SK-N-SH treated with all-trans-retinoic acid at 6 μM for 48 hours (cell line): ENCODE data around the gene RFC5.

Experiments
- ATAC-seq: fragments of 200-7000 bp; cut with Tn5 transposase; 3 replicates; pipeline ENCODE4 v1.9.1; 2020; ENCODE audit warnings: mild to moderate bottlenecking, moderate library complexity
- BACH2 ChIP-seq: fragments of 250-450 bp; sonication (Bioruptor Pico); IDR thresholded peaks from 2 replicates; pipeline ENCODE4 v1.9.0; 2021; ENCODE audit warnings: mild to moderate bottlenecking, borderline replicate concordance
- ESRRG ChIP-seq: fragments of 250-450 bp; sonication (Bioruptor Pico); IDR thresholded peaks from 2 replicates; pipeline ENCODE4 v1.6.1; 2021; ENCODE audit warnings: mild to moderate bottlenecking
- ISL1 ChIP-seq: fragments of 250-450 bp; sonication (Bioruptor Pico); IDR thresholded peaks from 2 replicates; pipeline ENCODE4 v2.1.2; 2022; ENCODE audit warnings: mild to moderate bottlenecking, moderate library complexity
- OSR1 ChIP-seq: fragments of 250-450 bp; sonication (Bioruptor Pico); IDR thresholded peaks from 2 replicates; pipeline ENCODE4 v1.8.0; 2022; ENCODE audit warnings: moderate library complexity, mild to moderate bottlenecking, inconsistent platforms
- PPARA ChIP-seq: fragments of 250-450 bp; sonication (Bioruptor Pico); IDR thresholded peaks from 2 replicates; pipeline ENCODE4 v1.5.0; 2020; ENCODE audit warnings: mild to moderate bottlenecking, borderline replicate concordance
- RARB ChIP-seq: fragments of 250-450 bp; sonication (Bioruptor Pico); IDR thresholded peaks from 2 replicates; pipeline ENCODE4 v1.8.0; 2021; ENCODE audit warnings: mild to moderate bottlenecking, moderate library complexity
- SNAI2 ChIP-seq: fragments of 250-450 bp; sonication (Bioruptor Pico); IDR thresholded peaks from 2 replicates; pipeline ENCODE4 v1.5.0; 2020; ENCODE audit warnings: mild to moderate bottlenecking, moderate library complexity
- TCF4 ChIP-seq: fragments of 250-450 bp; sonication (Bioruptor Pico); IDR thresholded peaks from 2 replicates; pipeline ENCODE4 v1.8.0; 2021; ENCODE audit warnings: mild to moderate bottlenecking, moderate library complexity, borderline replicate concordance
- TOX ChIP-seq: fragments of 250-450 bp; sonication (Bioruptor Pico); IDR thresholded peaks from 2 replicates; pipeline ENCODE4 v1.8.0; 2021; ENCODE audit warnings: mild to moderate bottlenecking, moderate library complexity, borderline replicate concordance
- ZC3H10 ChIP-seq: fragments of 250-450 bp; sonication (Bioruptor Pico); IDR thresholded peaks from 2 replicates; pipeline ENCODE4 v1.5.1; 2021; ENCODE audit warnings: mild to moderate bottlenecking, moderate library complexity
- ZFP3 ChIP-seq: fragments of 250-450 bp; sonication (Bioruptor Pico); IDR thresholded peaks from 2 replicates; pipeline ENCODE4 v1.5.0; 2020; ENCODE audit warnings: mild to moderate bottlenecking, moderate library complexity
- ZFP30 ChIP-seq: fragments of 450-650 bp; formaldehyde crosslinking; IDR thresholded peaks from 2 replicates; pipeline ENCODE4 v1.5.0; 2022; ENCODE audit warnings: mild to moderate bottlenecking, moderate library complexity
- ZNF565 ChIP-seq: fragments of 450-650 bp; formaldehyde crosslinking; conservative IDR thresholded peaks from 2 replicates; pipeline ENCODE4 v1.5.0; 2020; ENCODE audit warnings: low read depth, mild to moderate bottlenecking, moderate library complexity
- ZNF70 ChIP-seq: fragments of 450-650 bp; formaldehyde crosslinking; IDR thresholded peaks from 2 replicates; pipeline ENCODE4 v1.5.0; 2020; ENCODE audit warnings: mild to moderate bottlenecking, moderate library complexity
- ZNF8 ChIP-seq: fragments of 450-650 bp; formaldehyde crosslinking; IDR thresholded peaks from 2 replicates; pipeline ENCODE4 v1.5.0; 2020; ENCODE audit warnings: mild to moderate bottlenecking, moderate library complexity
- TF ChIP-seq, protein P1 (sequence below): fragments of 250-450 bp; sonication (Bioruptor Pico); IDR thresholded peaks from 2 replicates; pipeline ENCODE4 v1.5.1; 2020; ENCODE audit warnings: low read depth, mild to moderate bottlenecking, moderate library complexity
- TF ChIP-seq, protein P2 (sequence below): fragments of 250-450 bp; sonication (Bioruptor Pico); IDR thresholded peaks from 2 replicates; pipeline ENCODE4 v1.5.0; 2020; ENCODE audit warnings: mild to moderate bottlenecking, moderate library complexity
- TF ChIP-seq, protein P3 (sequence below): fragments of 250-450 bp; sonication (Bioruptor Pico); IDR thresholded peaks from 2 replicates; pipeline ENCODE4 v1.8.0; 2020; ENCODE audit warnings: mild to moderate bottlenecking, moderate library complexity, borderline replicate concordance
- TF ChIP-seq, protein P4 (sequence below): fragments of 250-450 bp; sonication (Bioruptor Pico); IDR thresholded peaks from 2 replicates; pipeline ENCODE4 v1.8.0; 2021; ENCODE audit warnings: low read depth, mild to moderate bottlenecking, moderate library complexity, borderline replicate concordance

Gene RFC5

DNA sequence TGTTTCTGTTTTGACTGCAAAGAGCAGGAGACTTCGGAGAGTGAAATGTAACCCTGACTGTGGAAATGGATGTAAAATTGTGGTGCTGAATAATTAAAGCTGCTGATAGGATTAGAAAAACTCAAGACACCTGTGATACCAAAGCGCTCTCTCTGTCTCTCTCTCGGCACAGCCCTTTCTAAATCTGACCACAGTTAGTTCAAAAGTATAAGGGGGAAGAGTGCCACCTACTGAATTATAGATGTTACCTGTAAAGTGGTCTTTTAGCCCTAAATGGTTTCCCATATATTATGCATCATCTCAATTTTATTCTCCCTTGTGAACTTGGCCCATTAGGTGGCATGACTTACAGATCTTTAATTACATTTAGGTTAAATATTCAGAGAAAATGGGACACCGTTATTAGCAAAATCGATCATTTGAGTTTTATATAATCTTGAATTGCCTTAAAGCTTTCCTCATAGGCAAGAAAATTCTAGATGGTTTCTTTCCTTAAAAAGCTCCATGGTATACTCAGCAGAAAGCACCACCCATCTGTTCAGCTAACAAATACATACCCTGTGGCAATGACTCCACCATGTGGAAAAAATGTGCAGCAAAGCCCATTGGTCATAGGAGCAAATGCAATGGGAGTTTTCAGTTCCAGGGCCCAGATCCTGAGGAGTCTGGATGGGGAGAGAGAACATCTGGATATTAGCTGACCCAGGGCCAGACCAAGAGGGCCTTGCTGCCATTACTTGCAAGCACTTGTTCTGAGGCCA is 18.1 kb downstream of the RFC5 start:
- TF ChIP-seq ZNF70 (CRISPR knock-in tag) = peak; percentile 53; the same call in 1 of the 2 replicates
- no peak for TF ChIP-seq TCF4 (CRISPR knock-in tag)
- peak; percentile 91 for ATAC-seq

DNA sequence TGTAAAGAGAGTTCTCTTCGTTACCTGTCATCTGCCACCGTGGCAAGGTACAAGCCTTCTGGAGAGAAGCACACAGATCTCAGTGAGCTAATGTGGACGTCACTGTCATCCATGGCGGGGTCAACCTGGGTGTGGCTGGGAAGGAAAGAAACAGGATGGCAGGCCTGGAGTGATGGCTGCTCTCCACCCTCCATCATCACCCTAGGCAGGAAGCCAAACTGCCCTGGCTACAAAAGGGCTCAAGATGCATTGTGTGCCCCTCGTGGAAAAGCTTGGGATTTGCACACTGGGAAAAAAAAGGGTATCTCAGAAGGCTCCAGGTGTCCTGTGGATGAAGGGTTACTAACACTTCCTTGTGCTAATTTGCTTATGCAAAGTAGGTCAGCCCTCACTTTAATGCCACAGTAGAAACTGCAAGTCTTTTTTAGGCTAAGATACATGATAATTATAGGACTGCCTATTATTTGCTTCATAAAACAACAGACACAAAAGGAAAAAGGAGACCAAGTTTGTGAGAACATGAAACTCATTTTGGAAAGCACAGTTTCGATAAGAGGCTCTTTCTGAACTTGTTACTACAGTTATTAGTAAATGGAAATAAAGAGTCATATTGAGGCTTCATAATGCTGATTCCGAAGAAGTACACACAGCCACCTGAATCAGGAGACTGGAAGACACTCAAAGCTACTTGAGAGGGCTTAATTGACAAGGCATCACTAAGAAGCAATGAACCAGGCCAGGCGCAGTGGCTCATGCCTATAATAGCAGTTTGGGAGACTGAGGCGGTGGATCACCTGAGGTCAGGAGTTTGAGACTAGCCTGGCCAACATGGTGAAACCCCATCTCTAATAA is 18.9 kb downstream of the RFC5 start:
- TF ChIP-seq ZFP3 (CRISPR knock-in tag) (no peak), RARB (no peak), ZFP30 (CRISPR knock-in tag) (no peak), BACH2 (CRISPR knock-in tag) (no peak)
- ATAC-seq = peak; percentile 59

DNA sequence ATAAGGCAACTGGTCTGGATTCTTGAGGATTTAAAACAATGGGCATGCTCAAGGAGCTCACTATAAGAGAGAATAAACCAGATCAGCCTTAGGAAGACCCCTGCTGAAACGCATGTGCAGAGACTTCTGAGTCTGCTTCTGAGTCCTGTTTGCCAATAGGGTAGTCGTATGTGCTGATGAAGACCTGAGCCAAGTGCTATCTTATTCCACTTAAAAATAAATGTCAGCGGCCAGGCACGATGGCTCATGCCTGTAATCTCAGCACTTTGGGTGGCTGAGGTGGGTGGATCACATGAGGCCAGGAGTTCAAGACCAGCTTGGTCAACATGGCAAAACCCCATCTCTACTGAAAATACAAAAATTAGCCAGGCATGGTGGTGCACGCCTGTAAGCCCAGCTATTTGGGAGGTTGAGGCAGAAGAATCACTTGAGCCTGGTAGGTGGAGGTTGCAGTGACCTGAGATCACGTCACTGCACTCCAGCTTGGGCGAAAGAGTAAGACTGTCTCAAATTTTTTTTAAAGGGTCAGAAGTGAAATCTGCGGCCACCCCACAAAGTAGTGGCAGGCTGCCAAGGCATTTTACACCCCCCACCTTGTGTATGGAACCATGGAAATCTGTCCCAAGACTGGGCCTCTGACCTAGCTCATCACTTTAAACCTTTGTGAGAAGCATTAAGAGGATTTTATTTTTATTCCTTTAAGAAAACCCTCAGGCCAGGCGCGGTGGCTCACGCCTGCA is 20.3 kb downstream of the RFC5 start:
- TF ChIP-seq TCF4 (CRISPR knock-in tag) (no peak), ZFP3 (CRISPR knock-in tag) (no peak), OSR1 (no peak), ESRRG (no peak), ZNF565 (CRISPR knock-in tag) (no peak), RARB (no peak), ZNF70 (CRISPR knock-in tag) (no peak), ZNF8 (CRISPR knock-in tag) (no peak), ISL1 (CRISPR knock-in tag) (no peak), TOX (no peak), SNAI2 (CRISPR knock-in tag) (no peak), ZC3H10 (CRISPR knock-in tag) (no peak), PPARA (CRISPR knock-in tag) (no peak)
- TF ChIP-seq, protein P1, sequence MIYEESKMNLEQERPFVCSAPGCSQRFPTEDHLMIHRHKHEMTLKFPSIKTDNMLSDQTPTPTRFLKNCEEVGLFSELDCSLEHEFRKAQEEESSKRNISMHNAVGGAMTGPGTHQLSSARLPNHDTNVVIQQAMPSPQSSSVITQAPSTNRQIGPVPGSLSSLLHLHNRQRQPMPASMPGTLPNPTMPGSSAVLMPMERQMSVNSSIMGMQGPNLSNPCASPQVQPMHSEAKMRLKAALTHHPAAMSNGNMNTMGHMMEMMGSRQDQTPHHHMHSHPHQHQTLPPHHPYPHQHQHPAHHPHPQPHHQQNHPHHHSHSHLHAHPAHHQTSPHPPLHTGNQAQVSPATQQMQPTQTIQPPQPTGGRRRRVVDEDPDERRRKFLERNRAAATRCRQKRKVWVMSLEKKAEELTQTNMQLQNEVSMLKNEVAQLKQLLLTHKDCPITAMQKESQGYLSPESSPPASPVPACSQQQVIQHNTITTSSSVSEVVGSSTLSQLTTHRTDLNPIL (CRISPR knock-in tag) = no peak
- TF ChIP-seq, protein P2, sequence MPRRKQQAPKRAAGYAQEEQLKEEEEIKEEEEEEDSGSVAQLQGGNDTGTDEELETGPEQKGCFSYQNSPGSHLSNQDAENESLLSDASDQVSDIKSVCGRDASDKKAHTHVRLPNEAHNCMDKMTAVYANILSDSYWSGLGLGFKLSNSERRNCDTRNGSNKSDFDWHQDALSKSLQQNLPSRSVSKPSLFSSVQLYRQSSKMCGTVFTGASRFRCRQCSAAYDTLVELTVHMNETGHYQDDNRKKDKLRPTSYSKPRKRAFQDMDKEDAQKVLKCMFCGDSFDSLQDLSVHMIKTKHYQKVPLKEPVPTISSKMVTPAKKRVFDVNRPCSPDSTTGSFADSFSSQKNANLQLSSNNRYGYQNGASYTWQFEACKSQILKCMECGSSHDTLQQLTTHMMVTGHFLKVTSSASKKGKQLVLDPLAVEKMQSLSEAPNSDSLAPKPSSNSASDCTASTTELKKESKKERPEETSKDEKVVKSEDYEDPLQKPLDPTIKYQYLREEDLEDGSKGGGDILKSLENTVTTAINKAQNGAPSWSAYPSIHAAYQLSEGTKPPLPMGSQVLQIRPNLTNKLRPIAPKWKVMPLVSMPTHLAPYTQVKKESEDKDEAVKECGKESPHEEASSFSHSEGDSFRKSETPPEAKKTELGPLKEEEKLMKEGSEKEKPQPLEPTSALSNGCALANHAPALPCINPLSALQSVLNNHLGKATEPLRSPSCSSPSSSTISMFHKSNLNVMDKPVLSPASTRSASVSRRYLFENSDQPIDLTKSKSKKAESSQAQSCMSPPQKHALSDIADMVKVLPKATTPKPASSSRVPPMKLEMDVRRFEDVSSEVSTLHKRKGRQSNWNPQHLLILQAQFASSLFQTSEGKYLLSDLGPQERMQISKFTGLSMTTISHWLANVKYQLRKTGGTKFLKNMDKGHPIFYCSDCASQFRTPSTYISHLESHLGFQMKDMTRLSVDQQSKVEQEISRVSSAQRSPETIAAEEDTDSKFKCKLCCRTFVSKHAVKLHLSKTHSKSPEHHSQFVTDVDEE = no peak
- TF ChIP-seq, protein P3, sequence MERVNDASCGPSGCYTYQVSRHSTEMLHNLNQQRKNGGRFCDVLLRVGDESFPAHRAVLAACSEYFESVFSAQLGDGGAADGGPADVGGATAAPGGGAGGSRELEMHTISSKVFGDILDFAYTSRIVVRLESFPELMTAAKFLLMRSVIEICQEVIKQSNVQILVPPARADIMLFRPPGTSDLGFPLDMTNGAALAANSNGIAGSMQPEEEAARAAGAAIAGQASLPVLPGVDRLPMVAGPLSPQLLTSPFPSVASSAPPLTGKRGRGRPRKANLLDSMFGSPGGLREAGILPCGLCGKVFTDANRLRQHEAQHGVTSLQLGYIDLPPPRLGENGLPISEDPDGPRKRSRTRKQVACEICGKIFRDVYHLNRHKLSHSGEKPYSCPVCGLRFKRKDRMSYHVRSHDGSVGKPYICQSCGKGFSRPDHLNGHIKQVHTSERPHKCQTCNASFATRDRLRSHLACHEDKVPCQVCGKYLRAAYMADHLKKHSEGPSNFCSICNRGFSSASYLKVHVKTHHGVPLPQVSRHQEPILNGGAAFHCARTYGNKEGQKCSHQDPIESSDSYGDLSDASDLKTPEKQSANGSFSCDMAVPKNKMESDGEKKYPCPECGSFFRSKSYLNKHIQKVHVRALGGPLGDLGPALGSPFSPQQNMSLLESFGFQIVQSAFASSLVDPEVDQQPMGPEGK (CRISPR knock-in tag) = no peak
- TF ChIP-seq, protein P4, sequence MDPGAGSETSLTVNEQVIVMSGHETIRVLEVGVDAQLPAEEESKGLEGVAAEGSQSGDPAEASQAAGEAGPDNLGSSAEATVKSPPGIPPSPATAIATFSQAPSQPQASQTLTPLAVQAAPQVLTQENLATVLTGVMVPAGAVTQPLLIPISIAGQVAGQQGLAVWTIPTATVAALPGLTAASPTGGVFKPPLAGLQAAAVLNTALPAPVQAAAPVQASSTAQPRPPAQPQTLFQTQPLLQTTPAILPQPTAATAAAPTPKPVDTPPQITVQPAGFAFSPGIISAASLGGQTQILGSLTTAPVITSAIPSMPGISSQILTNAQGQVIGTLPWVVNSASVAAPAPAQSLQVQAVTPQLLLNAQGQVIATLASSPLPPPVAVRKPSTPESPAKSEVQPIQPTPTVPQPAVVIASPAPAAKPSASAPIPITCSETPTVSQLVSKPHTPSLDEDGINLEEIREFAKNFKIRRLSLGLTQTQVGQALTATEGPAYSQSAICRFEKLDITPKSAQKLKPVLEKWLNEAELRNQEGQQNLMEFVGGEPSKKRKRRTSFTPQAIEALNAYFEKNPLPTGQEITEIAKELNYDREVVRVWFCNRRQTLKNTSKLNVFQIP (CRISPR knock-in tag) = no peak
- ATAC-seq = no peak
